GM19372 (cell line): ENCODE results near the gene ZBTB34.

Experiments
- ATAC-seq: cut with Tn5 transposase; IDR thresholded peaks from one replicate; pipeline ENCODE4 v1.9.1; 2021; ENCODE audit warnings: mild to moderate bottlenecking, low read depth, moderate library complexity; ENCODE audit not compliant: unreplicated experiment

ZBTB34 gene

DNA sequence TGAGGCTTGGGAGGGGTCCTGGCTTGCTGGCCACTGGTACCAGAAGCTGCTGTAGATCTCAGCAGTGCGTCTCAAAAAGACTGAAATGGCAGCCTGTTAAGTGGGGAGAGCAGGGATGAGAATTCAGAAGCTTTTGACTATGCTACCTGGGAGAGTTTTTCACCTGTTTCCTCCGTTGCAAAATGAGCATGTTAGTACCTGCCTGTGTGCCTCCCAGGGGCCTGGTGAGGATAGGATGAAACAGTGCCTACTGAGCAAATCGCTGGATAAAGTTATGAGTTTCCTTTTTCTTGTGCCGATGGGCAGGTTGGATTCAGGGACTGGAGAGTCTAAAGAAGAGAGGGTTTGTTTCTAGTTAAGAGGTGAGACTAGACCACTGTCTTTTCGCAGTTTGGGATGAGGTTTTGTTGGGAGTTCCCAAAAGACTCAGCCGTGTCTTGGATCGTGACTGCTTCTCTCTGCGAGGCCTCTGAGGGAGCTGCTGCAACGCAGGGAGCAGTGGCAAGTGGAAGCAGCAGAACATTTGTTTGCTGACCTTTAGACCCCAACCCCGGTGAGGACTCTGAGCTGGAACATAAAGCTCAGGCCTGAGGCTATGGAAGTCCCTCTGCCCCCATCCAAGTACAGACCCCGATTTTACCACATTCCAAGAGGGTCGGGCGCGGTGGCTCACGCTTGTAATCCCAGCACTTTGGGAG, 55.6 kb downstream of the ZBTB34 start:
- ATAC-seq: no peak

DNA sequence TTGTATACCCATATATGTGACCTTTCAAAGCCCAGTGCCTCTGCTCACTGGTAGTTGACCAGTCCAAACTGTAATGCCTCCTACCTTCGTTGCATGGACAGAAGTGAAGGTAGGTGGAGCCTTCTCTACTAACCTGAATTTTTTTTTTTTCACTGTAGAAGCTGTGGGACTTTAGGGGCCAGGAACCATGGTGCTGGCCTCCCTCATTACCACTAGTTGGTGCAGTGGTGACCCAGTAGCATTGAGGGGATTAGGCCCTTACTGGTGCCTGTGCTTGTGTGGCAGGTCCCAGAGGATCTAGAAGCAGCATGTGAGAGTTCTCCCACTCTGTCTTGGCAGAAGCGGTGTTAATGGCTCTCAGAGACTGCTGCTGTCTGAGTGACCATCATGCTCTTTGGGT, 56.5 kb downstream of the ZBTB34 start:
- ATAC-seq: no peak

DNA sequence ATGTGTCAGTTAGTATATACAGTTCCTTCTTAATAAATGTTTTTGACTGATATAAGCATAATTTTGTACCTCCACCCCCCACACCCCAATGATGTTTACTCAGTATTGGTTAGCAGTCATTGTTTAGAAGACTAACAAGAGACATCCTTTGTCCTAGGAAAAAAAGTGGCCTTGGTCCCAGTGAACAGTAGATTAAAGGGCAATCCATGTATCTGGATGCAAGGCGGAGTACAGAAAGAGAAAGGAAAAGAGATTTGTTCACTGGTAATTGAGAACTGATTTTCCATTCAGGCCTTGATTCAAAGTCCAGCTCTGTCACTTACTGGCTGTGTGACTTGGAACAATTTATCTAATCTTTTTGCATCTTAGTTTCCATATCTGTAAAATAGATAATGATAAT, 58.8 kb downstream of the ZBTB34 start:
- no peak for ATAC-seq

DNA sequence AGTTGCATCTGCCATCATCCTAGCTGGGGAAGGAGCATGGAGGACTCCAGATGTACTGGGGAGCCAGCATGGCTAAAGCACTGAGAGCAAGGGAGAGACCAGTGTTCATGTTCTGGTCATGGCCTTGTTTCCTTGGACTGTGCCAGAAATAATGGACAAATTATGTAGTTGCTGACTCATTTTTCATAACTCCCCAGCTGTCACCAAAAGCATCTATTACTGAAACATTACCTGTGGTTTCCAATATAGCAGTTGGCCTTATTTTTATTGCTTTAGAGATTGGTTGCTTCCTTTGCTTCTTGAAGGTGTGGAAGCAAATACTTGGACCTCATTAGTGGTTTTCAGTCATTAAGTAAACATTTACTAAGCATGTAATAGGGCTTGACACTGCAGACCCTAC, 65.4 kb downstream of the ZBTB34 start:
- ATAC-seq: no peak

DNA sequence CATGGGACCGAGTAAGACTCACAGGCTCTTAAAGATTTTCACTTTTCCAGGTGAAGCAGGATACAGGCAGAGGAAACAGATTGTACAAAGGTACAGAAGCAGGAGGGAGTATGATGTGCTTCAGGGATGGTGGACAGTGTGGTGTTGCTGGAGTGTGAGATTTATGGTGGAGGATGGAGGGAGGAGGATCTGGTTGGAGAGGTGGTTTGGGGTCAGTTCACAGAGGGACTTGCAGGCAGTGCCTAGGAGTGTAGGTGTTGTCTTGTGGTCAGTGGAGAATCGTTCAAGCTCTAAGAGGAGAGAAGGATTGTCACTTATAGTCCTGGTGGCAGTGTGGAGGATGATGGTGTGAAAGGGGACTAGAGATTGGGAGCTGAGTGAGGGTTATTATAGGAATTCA, 65.9 kb downstream of the ZBTB34 start:
- no peak for ATAC-seq

DNA sequence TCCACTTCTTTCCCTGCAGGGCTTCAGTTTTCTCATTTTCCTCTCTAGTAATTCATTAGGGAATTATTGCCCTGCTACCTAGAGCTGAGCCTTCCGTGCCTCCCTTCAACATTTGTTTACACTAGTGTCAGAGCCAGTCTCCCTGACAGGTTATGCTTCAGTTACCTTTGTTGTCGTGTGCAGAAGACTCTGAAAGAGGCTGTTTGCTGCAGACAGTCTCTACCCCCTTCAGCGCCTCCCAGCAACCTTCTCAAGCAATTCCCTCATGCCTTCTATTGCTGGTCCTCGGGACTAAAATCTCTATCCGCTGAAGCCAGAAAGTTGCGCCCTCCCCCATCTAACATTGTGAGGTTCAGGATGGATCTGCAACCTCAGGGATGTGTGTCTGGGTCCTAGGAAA, 67.0 kb downstream of the ZBTB34 start:
- ATAC-seq: no peak

DNA sequence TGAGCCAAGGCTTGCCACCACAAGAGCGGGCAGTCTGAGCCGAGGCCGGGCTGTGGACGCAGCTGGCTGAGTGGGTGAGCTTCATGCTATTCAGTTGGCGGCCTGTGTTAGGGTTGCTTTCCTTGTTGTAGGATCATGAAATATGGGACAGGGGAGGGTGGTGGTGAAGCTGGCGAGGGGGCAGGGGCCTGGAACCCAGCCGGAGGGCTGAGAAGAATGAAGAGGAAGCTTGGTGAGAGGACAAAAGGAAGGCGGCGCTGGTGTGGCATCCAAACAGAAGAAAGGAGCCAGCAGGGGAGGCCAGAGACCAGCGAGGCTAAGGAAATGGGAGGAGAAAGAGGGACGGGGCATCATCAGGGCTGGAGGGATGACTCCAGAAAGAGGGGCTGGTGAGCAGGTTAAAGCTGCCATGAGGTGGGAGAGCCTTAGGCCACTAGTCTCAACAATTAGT, 72.5 kb downstream of the ZBTB34 start:
- ATAC-seq: no peak

DNA sequence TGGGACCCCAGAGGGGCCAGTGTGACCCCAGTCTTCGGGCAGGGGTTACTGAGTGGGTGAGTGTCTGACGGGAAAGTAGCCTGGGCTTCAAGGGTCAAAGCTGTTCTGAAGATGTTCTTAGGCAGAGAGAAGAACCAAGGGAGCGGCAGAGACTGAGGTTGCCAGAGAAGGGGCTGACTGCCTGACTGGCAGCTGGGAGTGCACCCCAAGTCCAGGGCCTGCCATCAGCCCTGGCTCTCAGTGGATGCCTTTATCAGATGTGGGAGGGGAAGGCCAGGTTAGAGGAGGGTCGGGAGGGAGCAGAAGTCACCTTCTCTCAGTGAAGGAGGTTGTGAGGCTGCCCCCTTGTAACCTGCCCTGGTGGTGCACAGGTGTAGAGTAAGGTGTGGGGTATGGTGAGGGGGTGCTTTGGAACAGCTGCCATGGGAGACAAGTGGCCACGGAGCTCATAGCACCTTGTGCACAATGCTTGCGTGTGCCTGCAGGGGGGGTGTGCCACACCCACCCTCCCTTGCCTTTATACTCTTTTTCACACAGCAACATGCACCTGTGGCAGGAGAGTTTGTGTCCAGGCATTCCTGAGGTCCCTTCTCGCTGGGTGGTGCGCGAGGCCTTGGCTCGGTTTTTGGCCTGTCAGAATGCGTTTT, 73.0 kb downstream of the ZBTB34 start:
- no peak for ATAC-seq

DNA sequence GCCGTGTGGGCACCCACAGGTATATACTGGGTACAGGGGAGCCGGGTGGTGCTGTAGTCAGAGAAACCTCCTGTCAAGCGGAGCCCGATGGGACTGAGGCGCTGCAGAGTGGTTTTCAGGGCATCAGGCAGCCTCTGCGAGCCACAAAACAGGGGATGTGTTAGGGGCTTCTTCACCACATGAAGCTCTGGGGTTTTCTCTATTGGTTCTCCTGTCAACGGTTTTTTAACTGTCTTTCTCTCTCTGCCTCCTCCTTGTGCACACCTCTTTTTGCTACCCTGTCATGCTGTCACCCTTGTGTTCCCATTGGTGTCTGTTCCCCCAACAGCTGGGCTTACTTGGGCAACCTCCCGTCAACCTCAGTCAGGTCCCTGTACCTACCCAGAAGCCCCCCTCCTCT, 74.0 kb downstream of the ZBTB34 start:
- no peak for ATAC-seq
